NCI-H128 (cell line): Measurements from ENCODE around the gene RMND5A.

ENCODE experiments used
- DNase-seq: peaks from one replicate; lab custom pipeline; 2025; ENCODE audit not compliant: unreplicated experiment; lab: John Stamatoyannopoulos, UW

The RMND5A gene

DNA sequence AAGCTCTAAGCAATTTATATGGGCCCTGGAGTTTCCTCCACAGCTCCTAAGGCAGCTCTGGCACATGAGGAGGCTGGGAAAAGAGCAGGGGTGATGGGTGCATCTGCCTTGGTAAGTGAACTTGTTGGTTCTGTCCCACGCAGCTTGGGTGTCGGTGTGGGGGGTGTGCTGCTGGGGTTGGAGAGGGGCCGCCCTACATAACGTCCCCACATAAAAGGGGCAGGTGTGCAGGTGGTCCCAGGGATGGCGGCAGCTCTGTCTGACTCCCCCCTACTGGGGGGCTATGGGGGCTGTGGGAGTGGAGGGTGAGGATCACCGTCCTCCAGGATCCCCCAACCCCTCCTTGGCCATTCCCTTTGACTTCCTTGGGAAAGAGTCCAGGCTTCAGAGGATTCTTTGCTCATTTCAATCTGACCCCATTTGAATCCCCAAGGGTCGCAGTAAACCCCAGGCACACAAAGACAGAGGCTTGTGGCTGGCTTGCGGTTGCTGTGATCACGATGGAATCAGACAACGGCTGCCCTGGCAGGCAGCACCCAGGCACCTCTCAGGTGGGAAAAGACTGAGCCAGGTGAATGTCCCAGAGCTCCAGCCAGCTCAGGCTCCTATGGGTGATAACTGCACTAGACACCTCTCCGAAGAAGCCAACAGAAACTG is 105.1 kb downstream of the RMND5A start:
- no peak for DNase-seq

DNA sequence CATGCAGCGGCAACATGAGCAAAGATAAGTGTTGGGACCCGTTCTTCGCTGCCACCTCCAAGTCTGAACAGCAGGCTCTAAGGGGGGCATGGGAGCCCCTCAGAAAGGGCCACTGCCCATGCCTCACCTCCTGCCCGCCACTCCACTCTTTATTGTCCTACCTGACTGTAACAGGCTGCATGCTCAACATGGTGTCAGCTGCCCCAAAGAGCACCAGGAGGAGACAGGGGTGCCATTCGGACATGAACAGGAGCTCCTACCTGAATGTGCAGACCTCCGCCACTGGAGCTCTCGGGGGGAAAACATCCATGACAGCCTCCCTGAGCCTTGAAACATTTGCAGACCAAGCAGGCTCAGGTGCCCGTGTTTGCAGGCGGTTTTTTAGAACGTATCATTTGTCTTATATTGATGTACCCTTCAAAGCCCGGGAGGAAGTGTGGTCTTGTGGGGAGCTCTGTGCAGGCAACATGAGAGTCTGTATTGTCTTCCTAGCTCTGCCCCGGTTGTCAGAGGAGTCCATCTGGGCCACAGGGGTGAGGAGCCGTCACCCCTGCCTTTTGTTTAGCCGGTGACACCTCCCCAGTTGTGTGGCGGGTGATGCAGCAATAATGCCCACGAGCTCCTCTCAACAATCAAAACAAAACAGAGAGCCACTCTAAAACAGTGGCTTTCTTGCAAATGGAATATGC is 105.7 kb downstream of the RMND5A start:
- no peak for DNase-seq

DNA sequence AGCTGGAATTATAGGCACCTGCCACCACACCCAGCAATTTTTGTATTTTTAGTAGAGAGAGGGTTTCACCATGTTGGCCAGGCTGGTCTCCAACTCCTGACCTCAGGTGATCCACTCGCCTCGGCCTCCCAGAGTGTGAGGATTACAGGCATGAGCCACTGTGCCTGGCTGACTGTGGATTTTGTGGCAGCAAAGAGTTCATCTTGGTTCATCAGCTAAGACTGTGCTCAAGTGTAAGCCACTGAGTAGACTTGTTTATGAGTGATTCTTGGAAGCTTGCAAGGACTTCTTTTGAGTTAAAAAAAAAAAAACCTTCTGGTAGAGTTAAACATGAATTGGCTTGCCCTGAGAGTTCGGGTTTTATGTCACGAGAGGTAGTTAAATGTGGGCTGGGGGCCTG is 106.9 kb downstream of the RMND5A start:
- no peak for DNase-seq
